22Rv1 (cell line): ENCODE measurements around the gene ORAI3.

Experiments used
- CTCF ChIP-seq: fragments of 450-650 bp; IDR thresholded peaks from 2 replicates; pipeline ENCODE4 v1.5.1; 2017; ENCODE audit warnings: mild to moderate bottlenecking
- ZFX ChIP-seq: fragments of 450-650 bp; IDR thresholded peaks from 2 replicates; pipeline ENCODE4 v1.6.1; 2017; ENCODE audit warnings: antibody characterized with exemption, borderline replicate concordance

DNA sequence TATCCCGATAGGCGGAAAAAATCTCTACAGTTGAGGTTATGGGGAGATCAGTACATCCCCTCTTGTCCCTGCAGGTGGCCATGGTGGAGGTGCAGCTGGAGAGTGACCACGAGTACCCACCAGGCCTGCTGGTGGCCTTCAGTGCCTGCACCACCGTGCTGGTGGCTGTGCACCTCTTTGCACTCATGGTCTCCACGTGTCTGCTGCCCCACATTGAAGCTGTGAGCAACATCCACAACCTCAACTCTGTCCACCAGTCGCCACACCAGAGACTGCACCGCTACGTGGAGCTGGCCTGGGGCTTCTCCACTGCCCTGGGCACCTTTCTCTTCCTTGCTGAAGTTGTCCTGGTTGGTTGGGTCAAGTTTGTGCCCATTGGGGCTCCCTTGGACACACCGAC is 4.2 kb downstream of the ORAI3 start:
- TF ChIP-seq CTCF (no peak), ZFX (no peak)
